Measurements from ENCODE around the gene CEBPZ. TPM values are rescaled to one million over a fixed set of nuclear protein-coding genes. Genes with fewer than 3 reads are reported as not detected.

The CEBPZ gene, protein sequence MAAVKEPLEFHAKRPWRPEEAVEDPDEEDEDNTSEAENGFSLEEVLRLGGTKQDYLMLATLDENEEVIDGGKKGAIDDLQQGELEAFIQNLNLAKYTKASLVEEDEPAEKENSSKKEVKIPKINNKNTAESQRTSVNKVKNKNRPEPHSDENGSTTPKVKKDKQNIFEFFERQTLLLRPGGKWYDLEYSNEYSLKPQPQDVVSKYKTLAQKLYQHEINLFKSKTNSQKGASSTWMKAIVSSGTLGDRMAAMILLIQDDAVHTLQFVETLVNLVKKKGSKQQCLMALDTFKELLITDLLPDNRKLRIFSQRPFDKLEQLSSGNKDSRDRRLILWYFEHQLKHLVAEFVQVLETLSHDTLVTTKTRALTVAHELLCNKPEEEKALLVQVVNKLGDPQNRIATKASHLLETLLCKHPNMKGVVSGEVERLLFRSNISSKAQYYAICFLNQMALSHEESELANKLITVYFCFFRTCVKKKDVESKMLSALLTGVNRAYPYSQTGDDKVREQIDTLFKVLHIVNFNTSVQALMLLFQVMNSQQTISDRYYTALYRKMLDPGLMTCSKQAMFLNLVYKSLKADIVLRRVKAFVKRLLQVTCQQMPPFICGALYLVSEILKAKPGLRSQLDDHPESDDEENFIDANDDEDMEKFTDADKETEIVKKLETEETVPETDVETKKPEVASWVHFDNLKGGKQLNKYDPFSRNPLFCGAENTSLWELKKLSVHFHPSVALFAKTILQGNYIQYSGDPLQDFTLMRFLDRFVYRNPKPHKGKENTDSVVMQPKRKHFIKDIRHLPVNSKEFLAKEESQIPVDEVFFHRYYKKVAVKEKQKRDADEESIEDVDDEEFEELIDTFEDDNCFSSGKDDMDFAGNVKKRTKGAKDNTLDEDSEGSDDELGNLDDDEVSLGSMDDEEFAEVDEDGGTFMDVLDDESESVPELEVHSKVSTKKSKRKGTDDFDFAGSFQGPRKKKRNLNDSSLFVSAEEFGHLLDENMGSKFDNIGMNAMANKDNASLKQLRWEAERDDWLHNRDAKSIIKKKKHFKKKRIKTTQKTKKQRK
- total RNA-seq, result 10 to 100 TPM; 43.4 to 49.7 TPM

DNA sequence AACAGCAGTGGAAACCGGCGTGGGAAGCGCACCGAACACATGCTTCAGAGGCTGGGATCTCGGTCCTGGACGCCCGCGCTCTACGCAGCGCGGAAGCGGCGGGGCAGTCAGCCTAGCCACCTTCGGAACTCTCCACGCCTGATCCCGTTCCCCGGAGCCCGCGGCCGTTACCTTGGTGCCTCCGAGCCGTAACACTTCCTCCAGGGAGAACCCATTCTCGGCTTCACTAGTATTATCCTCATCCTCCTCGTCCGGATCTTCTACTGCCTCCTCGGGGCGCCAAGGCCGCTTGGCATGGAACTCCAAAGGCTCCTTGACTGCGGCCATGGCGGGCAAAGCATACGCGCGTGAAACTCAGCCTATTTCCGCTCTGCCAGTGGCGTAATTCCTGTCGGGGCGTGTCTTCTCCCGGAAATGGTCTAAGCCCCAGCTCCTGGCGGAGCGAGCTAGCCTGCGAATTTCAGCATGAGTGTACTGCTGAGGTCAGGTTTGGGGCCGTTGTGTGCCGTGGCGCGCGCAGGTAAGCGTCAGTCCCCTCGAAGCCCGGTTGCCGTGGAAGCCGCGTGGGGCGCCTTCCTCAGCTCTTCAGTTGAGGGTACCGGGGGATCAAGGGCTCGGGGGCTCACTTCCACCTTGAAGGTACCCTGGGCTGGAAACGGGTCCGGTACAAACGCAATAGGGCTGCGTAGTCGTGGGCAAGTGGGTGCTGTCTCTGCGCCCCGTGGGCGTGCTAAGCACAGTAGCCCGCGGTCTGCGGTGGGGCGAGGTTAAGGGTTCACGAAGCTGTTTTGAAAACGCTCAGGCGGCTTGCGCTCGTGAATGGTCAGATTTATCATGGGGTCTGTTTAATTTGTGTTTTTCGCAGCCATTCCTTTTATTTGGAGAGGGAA is at the start of gene CEBPZ, which contains the start of gene NDUFAF7:
CEBPZ (minus strand) TSS at position 356 of the 890 bp plus-strand sequence; CDS start at position 327, 29 bp downstream.
NDUFAF7 (plus strand) TSS at position 418 of the 890 bp plus-strand sequence; CDS start at position 466, 48 bp downstream.

DNA sequence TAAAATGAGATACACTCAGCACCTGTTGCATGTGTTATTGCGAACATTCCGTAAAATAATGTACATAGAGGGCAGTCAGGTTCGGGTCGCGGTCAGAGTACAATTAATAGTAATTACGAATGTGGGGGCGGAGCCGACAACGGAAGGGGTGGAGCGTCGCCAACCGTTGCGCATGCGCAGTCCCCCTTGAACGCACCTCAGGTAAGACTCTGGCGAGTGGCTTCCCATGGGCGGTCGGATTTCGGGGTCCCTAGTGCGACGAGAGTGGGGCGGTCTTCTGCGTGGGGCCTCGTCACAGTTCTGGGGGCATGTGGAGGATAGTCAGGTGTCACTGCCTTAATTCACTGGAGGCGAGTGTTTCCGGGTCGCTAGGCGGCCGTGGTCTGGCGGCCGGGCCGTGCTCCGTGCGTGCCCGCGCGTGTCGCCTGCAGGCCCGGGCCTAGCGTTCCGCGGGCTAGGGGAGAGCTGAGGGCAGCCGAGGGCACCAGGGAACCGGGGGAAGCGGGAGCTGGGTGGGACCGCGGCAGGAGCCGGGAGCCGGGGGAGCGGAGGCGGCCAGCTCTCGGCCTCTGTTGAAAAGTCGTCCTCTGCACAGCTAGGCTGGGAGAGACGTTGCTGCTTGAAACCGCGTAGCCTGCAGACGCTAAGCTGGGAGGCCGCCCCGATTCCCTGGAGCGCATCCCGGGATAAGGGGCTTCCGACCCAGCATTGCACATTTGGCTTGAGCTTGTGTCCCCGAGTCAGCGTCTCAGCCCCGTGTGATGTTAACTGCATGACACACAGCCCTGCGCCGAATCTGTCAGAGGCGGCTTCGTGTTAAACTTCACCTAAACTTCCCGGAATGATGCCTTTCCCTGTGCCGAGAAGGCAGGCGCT is 34.8 kb downstream of the CEBPZ start, which contains the start of gene CEBPZOS:
CEBPZOS (plus strand) TSS at position 177 of the 876 bp plus-strand sequence. CDS start 3,209 bp downstream, outside the sequence.

DNA sequence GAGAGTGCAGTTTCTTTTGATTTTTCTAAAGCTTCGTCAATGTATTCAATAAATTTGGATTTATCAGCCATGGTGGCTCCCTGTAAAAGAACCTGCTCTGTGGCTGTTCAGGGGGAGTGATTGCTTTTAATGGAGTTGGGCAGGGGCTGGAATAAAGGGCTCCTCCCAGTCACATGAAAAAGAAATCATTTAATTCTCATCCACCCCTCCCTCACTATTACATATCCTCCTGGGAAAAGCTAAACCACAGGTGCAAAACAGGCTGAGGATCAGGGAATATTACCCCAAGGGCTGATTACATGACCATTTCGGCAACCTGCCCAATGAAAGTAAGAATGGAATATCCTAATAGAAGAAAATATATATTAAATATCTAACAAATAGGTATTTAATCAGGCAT is 42.8 kb downstream of the CEBPZ start, which contains the start of gene SULT6B1:
SULT6B1 (minus strand) TSS at position 101 of the 400 bp plus-strand sequence; CDS start at position 71, 30 bp downstream.

DNA sequence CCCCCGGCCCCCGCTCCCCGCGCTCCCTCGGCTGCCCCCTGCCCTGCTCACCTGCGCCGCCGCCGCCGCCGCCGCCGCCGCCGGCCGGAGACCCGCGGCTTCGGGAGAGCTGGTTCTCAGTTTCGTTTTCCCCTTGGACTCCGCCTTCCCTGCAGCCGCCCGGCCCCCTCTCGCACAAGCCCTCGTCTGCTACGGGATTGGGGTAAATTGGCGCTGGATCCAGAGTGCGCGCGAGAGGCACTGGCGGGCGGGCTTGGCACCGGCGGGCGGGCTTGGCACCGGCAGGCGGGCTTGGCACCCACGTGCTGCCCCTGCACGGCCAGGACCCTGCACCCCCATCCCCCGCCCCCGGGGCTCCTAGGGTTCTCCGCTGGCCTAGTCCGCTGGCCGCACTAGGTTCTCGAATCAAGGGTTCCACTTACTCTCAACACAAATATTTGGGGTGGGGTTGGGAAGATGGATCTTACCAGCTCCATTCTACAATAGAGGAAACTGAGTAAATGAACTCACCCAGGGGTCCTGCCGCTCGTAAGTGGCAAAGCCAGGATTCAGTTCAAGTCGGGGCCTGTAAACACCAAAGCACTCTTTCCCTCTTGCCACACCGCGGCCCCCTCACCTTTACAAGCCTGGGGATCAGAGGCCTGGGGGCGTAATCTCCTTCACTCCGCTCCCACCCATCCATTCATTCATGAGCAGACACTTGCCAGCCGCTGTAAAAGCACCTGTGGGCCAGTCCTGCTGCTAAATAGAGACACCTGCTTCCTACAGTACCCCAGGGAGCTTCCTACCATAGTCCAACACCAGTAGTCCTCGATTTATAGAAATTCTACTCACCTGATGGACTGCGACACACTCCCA is 74.3 kb downstream of the CEBPZ start, which contains the start of gene EIF2AK2:
EIF2AK2 (minus strand) TSS at position 124 of the 858 bp plus-strand sequence. CDS start 9,174 bp downstream, outside the sequence.

Other genes starting within 250 kb of the CEBPZ start
- gene HEATR5B, start 147.2 kb downstream of the CEBPZ start, total RNA-seq, result 10 to 100 TPM; 24.0 to 24.3 TPM
- gene GPATCH11, start 147.1 kb downstream of the CEBPZ start, total RNA-seq, result 10 to 100 TPM; 10.6 to 11.4 TPM
- 10 to 100 TPM; 34.8 to 37.5 TPM for gene EIF2AK2, start 74.6 kb downstream of the CEBPZ start, total RNA-seq
- gene SULT6B1, start 42.9 kb downstream of the CEBPZ start, total RNA-seq, result not detected
- gene CEBPZOS, start 35.1 kb downstream of the CEBPZ start, total RNA-seq, result 10 to 100 TPM; 32.7 to 34.0 TPM
- gene NDUFAF7, start 62 bp upstream of the CEBPZ start, total RNA-seq, result 10 to 100 TPM; 19.1 to 21.2 TPM
- gene PRKD3, start 93.2 kb upstream of the CEBPZ start, total RNA-seq, result 10 to 100 TPM; 12.4 to 15.0 TPM
- gene QPCT, start 113.0 kb upstream of the CEBPZ start, total RNA-seq, result under 1 TPM in 1 of 2 experiments, not detected in 1; 0.48 TPM

Data from activated naive CD4-positive, alpha-beta T cell treated with anti-CD3 and anti-CD28 coated beads, Interleukin-2, amount 10 ng/mL, durations not matched to agents 5 hours and 36 hours (primary cell).